Tibial artery (tissue), 4 donors: Measurements from ENCODE around the gene ZNF470.

ENCODE experiments used
- DNase-seq, 2 donors: peaks; one replicate each; pipeline ENCODE4 v3.0.0-alpha.2; 2019
- H3K27ac ChIP-seq, 2 donors: fragments of 200-600 bp; sonication (generic) in 1 of 2; 1 replicate in 1 of 2; 2 replicates in 1 of 2; pipeline ENCODE4 v1.5.1; 2018 to 2019; ENCODE audit warnings: mild to moderate bottlenecking in 1 of 2
- H3K27me3 ChIP-seq, 2 donors: fragments of 200-600 bp; sonication (generic) in 1 of 2; one replicate each; pipeline versions ENCODE4 v1.5.1 to v1.6.0; 2016 to 2019
- H3K36me3 ChIP-seq, 3 donors: fragments of 200-600 bp; sonication (generic) in 2 of 3; one replicate each; pipeline ENCODE4 v1.5.1; 2016 to 2019; ENCODE audit warnings: mild to moderate bottlenecking in 2 of 3
- H3K4me1 ChIP-seq, 4 donors: fragments of 200-600 bp; sonication (generic) in 2 of 4; 1 replicate in 3 of 4; 2 replicates in 1 of 4; pipeline ENCODE4 v1.5.1; 2016 to 2019
- H3K4me3 ChIP-seq, 2 donors: fragments of 200-600 bp; sonication (generic) in 1 of 2; 1 replicate in 1 of 2; 2 replicates in 1 of 2; pipeline ENCODE4 v1.5.1; 2018 to 2019; ENCODE audit warnings: mild to moderate bottlenecking in 2 of 2
- H3K9me3 ChIP-seq, 3 donors: fragments of 200-600 bp; sonication (generic) in 1 of 3; one replicate each; pipeline ENCODE4 v1.5.1; 2016 to 2019
- CTCF ChIP-seq, 2 experiments: fragments of 200-600 bp in 1 of 2; fragments of 450-650 bp in 1 of 2; IDR thresholded peaks; one replicate each; pipeline ENCODE4 v1.5.1; 2017 to 2019; ENCODE audit warnings: antibody characterized with exemption in 2 of 2, mild to moderate bottlenecking in 1 of 2, moderate library complexity in 1 of 2
- intact Hi-C: fragments of 100-400 bp; cut with DNase I; formaldehyde crosslinking; loops from one replicate; pipeline ENCODE4 v1.15.0; 2023; ENCODE audit warnings: low total_unique reads

Gene ZNF470

GRCh38 chr19:56595548-56595899 lies 28.3 kb downstream of the ZNF470 start:
- Histone ChIP-seq H3K27me3 (no peaks in the 10 kb centered on the region), H3K4me3 (peak overlapping the region; percentile 97 to 98), H3K9me3 (peaks cover 0 to 3% (median 0%) of the 10 kb centered on the region in 3 donors), H3K27ac (peak overlapping the region; percentile 78 to 88), H3K4me1 (peaks cover 0 to 13% (median 7%) of the 10 kb centered on the region in 4 donors), H3K36me3 (peaks cover under 1 to 22% (median 14%) of the 10 kb centered on the region in 3 donors)
- intact Hi-C loops, result loop anchor here (10.0 kb wide), 1 partner anchor 91 kb away; the partner anchor contains the start of gene ZNF471
- no peak for DNase-seq
- no peak for TF ChIP-seq CTCF (IDR thresholded peaks at IDR 0.05)

GRCh38 chr19:56596676-56597075 lies 29.4 kb downstream of the ZNF470 start:
- no peak overlapping the region for H3K27ac ChIP-seq
- intact Hi-C loops, result loop anchor here (10.0 kb wide), 1 partner anchor 92 kb away; the partner anchor contains the start of gene ZNF471
- H3K36me3 ChIP-seq, result peaks cover 12 to 33% (median 23%) of the 10 kb centered on the region in 3 donors
- H3K4me1 ChIP-seq, result peaks cover 0 to 13% (median 7%) of the 10 kb centered on the region in 4 donors
- no peaks in the 10 kb centered on the region for H3K27me3 ChIP-seq
- no peak for TF ChIP-seq CTCF (IDR thresholded peaks at IDR 0.05)
- H3K4me3 ChIP-seq, result no peak overlapping the region
- peaks cover 0 to 9% (median 0%) of the 10 kb centered on the region in 3 donors for H3K9me3 ChIP-seq
- DNase-seq, result no peak

- peaks cover 0 to 18% (median 0%) of the 10 kb centered on the region in 3 donors for H3K9me3 ChIP-seq
- H3K27ac ChIP-seq, result no peak overlapping the region
- H3K4me1 ChIP-seq, result peaks cover 0 to 13% (median 7%) of the 10 kb centered on the region in 4 donors
- peaks cover 22 to 43% (median 31%) of the 10 kb centered on the region in 3 donors for H3K36me3 ChIP-seq
- no peak for TF ChIP-seq CTCF (IDR thresholded peaks at IDR 0.05)
- no peaks in the 10 kb centered on the region for H3K27me3 ChIP-seq
- H3K4me3 ChIP-seq, result no peak overlapping the region
- DNase-seq, result no peak
- intact Hi-C loops, result loop anchor here (10.0 kb wide), 1 partner anchor 93 kb away; the partner anchor contains the start of gene ZNF471
Measured at GRCh38 chr19:56597696-56598095, 30.4 kb downstream of the ZNF470 start.

- no peak for DNase-seq
- no peaks in the 10 kb centered on the region for H3K27me3 ChIP-seq
- peaks cover 0 to 55% (median 10%) of the 10 kb centered on the region in 3 donors for H3K9me3 ChIP-seq
- intact Hi-C loops, result no loop called here
- no peak overlapping the region for H3K27ac ChIP-seq
- no peak for TF ChIP-seq CTCF (IDR thresholded peaks at IDR 0.05)
- peaks cover 0 to 5% (median under 1%) of the 10 kb centered on the region in 4 donors for H3K4me1 ChIP-seq
- H3K36me3 ChIP-seq, result peaks cover 51 to 80% (median 59%) of the 10 kb centered on the region in 3 donors
- H3K4me3 ChIP-seq, result no peak overlapping the region
Measured at GRCh38 chr19:56601375-56601774, 34.1 kb downstream of the ZNF470 start.

GRCh38 chr19:56603829-56604228 lies 36.6 kb downstream of the ZNF470 start:
- peaks cover 0 to 79% (median 32%) of the 10 kb centered on the region in 3 donors for H3K9me3 ChIP-seq
- no peak for TF ChIP-seq CTCF (IDR thresholded peaks at IDR 0.05)

More at GRCh38 chr19:56603829-56604228, 36.6 kb downstream of the ZNF470 start:
- DNase-seq, result no peak
- peaks cover 54 to 86% (median 82%) of the 10 kb centered on the region in 3 donors for H3K36me3 ChIP-seq
- no peaks in the 10 kb centered on the region for H3K4me1 ChIP-seq
- intact Hi-C loops, result no loop called here
- no peak overlapping the region for H3K27ac ChIP-seq
- no peaks in the 10 kb centered on the region for H3K27me3 ChIP-seq
- H3K4me3 ChIP-seq, result no peak overlapping the region
